ENCODE data around the gene CAMK2B.

DNA sequence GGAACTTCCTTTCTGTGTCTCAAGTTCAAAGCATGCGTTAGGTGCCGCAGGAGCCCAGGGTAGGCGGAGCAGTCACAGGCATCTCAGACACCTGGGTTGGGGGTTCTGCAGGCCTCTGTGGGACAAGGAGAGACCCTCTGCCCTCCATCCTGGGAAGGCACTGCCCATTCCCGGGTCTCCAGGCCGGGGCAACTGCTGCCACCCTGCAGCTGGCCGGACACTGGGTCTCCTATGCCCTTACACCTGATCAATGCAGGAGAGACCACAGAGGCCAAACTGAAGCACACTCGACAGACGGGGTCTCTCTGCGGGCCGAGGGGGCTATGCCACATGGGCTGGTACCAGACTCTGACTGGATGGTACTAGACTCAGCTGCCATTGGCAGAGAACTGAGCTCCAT is 87.7 kb downstream of the CAMK2B start:
- no peak for TF ChIP-seq POLR2AphosphoS5 (IDR thresholded peaks at IDR 0.05)
- TF ChIP-seq EP300 (IDR thresholded peaks at IDR 0.05), result no peak
- no peak for TF ChIP-seq POLR2A (IDR thresholded peaks at IDR 0.05)

All from sigmoid colon (tissue), 4 donors.